SK-N-SH (cell line): ENCODE measurements around the gene SYNJ2. TPM values are rescaled to one million over a fixed set of nuclear protein-coding genes. Genes with fewer than 3 reads are reported as not detected.

Experiments used
- CTCF ChIA-PET: fragments of 300-600, 350-600 bp; formaldehyde crosslinking; extraction: SDS; loops from one replicate; lab custom pipeline; 2021; lab: Yijun Ruan, JAX
- POLR2A ChIA-PET: fragments of 350-600 bp; sonication (Branson Sonifier 250); formaldehyde crosslinking; extraction: SDS; loops from one replicate; lab custom pipeline; 2020; ENCODE audit warnings: antibody characterized with exemption, inconsistent platforms; lab: Yijun Ruan, JAX
- DNase-seq: peaks from one replicate; pipeline ENCODE4 v3.0.0; 2012
- H2AFZ ChIP-seq: fragments of 200-600 bp; sonication (generic); 2 replicates; pipeline ENCODE4 v1.8.1; 2016; ENCODE audit warnings: antibody characterized with exemption, mild to moderate bottlenecking, low read depth
- H3F3A ChIP-seq: fragments of 200-600 bp; sonication (generic); replicated peaks from 2 replicates; pipeline ENCODE3; 2016; ENCODE audit warnings: antibody characterized with exemption, mild to moderate bottlenecking; ENCODE audit not compliant: insufficient read depth
- H3K27ac ChIP-seq, 2 experiments: fragments of 200-500 bp in 1 of 2; fragments of 200-600 bp in 1 of 2; sonication (Bioruptor generic) in 1 of 2; sonication (generic), shearing (Covaris generic) in 1 of 2; 2 replicates each; pipeline versions ENCODE4 v1.5.1 to v1.6.1; 2014 to 2016; ENCODE audit warnings: low read depth in 2 of 2, inconsistent platforms in 1 of 2, low read length in 1 of 2, mild to moderate bottlenecking in 1 of 2, mixed read lengths in 1 of 2
- H3K27me3 ChIP-seq: fragments of 200-600 bp; sonication (generic), shearing (Covaris generic); 2 replicates; pipeline ENCODE4 v1.6.1; 2016; ENCODE audit warnings: mixed run types; ENCODE audit not compliant: insufficient read depth
- H3K36me3 ChIP-seq, 2 experiments: fragments of 200-500 bp in 1 of 2; fragments of 200-600 bp in 1 of 2; sonication (Bioruptor generic) in 1 of 2; sonication (generic) in 1 of 2; replicated peaks in 1 of 2; 2 replicates each; pipeline versions ENCODE3 to v1.5.1; 2014 to 2016; ENCODE audit warnings: low read length in 1 of 2, mild to moderate bottlenecking in 1 of 2; ENCODE audit not compliant: insufficient read depth in 2 of 2, control insufficient read depth in 1 of 2
- H3K4me1 ChIP-seq, 2 experiments: fragments of 200-500 bp in 1 of 2; fragments of 200-600 bp in 1 of 2; sonication (Bioruptor generic) in 1 of 2; sonication (generic), shearing (Covaris generic) in 1 of 2; 2 replicates each; pipeline versions ENCODE4 v1.5.1 to v1.6.1; 2014 to 2016; ENCODE audit warnings: low read depth in 1 of 2, low read length in 1 of 2, mixed run types in 1 of 2; ENCODE audit not compliant: insufficient read depth in 2 of 2, control insufficient read depth in 1 of 2
- H3K4me2 ChIP-seq: fragments of 200-600 bp; sonication (generic), shearing (Covaris generic); 2 replicates; pipeline ENCODE4 v1.6.1; 2017; ENCODE audit warnings: mixed run types
- H3K4me3 ChIP-seq, 2 experiments: fragments of 200-500 bp in 1 of 2; fragments of 200-600 bp in 1 of 2; sonication (Bioruptor generic) in 1 of 2; sonication (generic), shearing (Covaris generic) in 1 of 2; 2 replicates each; pipeline versions ENCODE4 v1.5.1 to v1.8.1; 2014 to 2016; ENCODE audit warnings: low read depth in 2 of 2, inconsistent platforms in 1 of 2, low read length in 1 of 2, mild to moderate bottlenecking in 1 of 2, mixed read lengths in 1 of 2, moderate library complexity in 1 of 2
- H3K79me2 ChIP-seq: fragments of 200-600 bp; sonication (generic); 2 replicates; pipeline ENCODE4 v1.8.1; 2017; ENCODE audit warnings: mild to moderate bottlenecking; ENCODE audit not compliant: insufficient read depth
- H3K9ac ChIP-seq: fragments of 200-600 bp; sonication (generic); 2 replicates; pipeline ENCODE4 v1.6.1; 2017; ENCODE audit warnings: mixed run types
- H3K9me2 ChIP-seq: fragments of 200-600 bp; sonication (generic); 2 replicates; pipeline ENCODE4 v1.6.1; 2017; ENCODE audit warnings: mixed run types
- H3K9me3 ChIP-seq: fragments of 200-600 bp; sonication (generic); 2 replicates; pipeline ENCODE4 v1.6.1; 2017; ENCODE audit warnings: mixed run types, mild to moderate bottlenecking, moderate library complexity
- H4K20me1 ChIP-seq: fragments of 200-600 bp; sonication (generic); 2 replicates; pipeline ENCODE4 v1.6.1; 2017; ENCODE audit warnings: mild to moderate bottlenecking, mixed run types; ENCODE audit not compliant: insufficient read depth
- CHD2 ChIP-seq: fragments of 150-350 bp; IDR thresholded peaks from 2 replicates; pipeline ENCODE4 v1.6.1; 2018; ENCODE audit warnings: low read length; ENCODE audit not compliant: partially characterized antibody
- EZH2phosphoT487 ChIP-seq: fragments of 200-600 bp; sonication (generic); IDR thresholded peaks from 2 replicates; pipeline ENCODE4 v1.6.1; 2017; ENCODE audit warnings: low read depth, mixed run types, mild to moderate bottlenecking, antibody characterized with exemption, moderate library complexity, borderline replicate concordance
- GABPA ChIP-seq: IDR thresholded peaks from 2 replicates; pipeline ENCODE4 v1.4.0; 2012; ENCODE audit warnings: low read depth, mild to moderate bottlenecking
- GATA2 ChIP-seq: sonication (generic); formaldehyde crosslinking; IDR thresholded peaks from 2 replicates; pipeline ENCODE4 v1.5.0; 2020; ENCODE audit warnings: mild to moderate bottlenecking, missing genetic modification reagents
- IRF3 ChIP-seq: fragments of 150-350 bp; IDR thresholded peaks from 2 replicates; pipeline ENCODE4 v1.6.1; 2016; ENCODE audit warnings: mild to moderate bottlenecking, low read depth, low read length
- MAX ChIP-seq: IDR thresholded peaks from 2 replicates; pipeline ENCODE4 v1.4.0; 2012; ENCODE audit warnings: low read depth
- MEF2A ChIP-seq: IDR thresholded peaks from 2 replicates; pipeline ENCODE4 v1.4.0; 2012; ENCODE audit warnings: low read depth, borderline replicate concordance
- MXI1 ChIP-seq: IDR thresholded peaks from 2 replicates; pipeline ENCODE4 v1.6.1; 2012; ENCODE audit warnings: mild to moderate bottlenecking, low read depth, low read length, improper control_type of control experiment
- NFIC ChIP-seq: IDR thresholded peaks from 2 replicates; pipeline ENCODE4 v1.4.0; 2012; ENCODE audit warnings: borderline replicate concordance
- NRF1 ChIP-seq: IDR thresholded peaks from 2 replicates; pipeline ENCODE4 v1.6.1; 2012; ENCODE audit warnings: low read depth, mild to moderate bottlenecking, low read length
- POLR2AphosphoS5 ChIP-seq: IDR thresholded peaks from 2 replicates; pipeline ENCODE4 v1.6.1; 2012; ENCODE audit warnings: low read depth, low read length
- RCOR1 ChIP-seq: fragments of 150-350 bp; IDR thresholded peaks from 2 replicates; pipeline ENCODE4 v1.6.1; 2017; ENCODE audit warnings: antibody characterized with exemption, low read length
- RFX5 ChIP-seq: IDR thresholded peaks from 2 replicates; pipeline ENCODE4 v1.6.1; 2012; ENCODE audit warnings: mild to moderate bottlenecking, improper control_type of control experiment, low read length
- SMC3 ChIP-seq: IDR thresholded peaks from 2 replicates; pipeline ENCODE4 v1.6.1; 2012; ENCODE audit warnings: low read depth, low read length, improper control_type of control experiment
- TEAD4 ChIP-seq: IDR thresholded peaks from 2 replicates; pipeline ENCODE4 v1.4.0; 2012; ENCODE audit warnings: mild to moderate bottlenecking, borderline replicate concordance; ENCODE audit not compliant: insufficient read depth
- USF2 ChIP-seq: fragments of 150-350 bp; IDR thresholded peaks from 2 replicates; pipeline ENCODE4 v1.6.1; 2017; ENCODE audit warnings: antibody characterized with exemption, low read length, low read depth, borderline replicate concordance
- YY1 ChIP-seq: IDR thresholded peaks from 2 replicates; pipeline ENCODE4 v1.4.0; 2012; ENCODE audit warnings: low read depth, mild to moderate bottlenecking
- WGBS: methylation state at CpG from one replicate; pipeline ENCODE4 v1.1.6; 2017; ENCODE audit warnings: low lambda C conversion rate; 5-methylcytosine and 5-hydroxymethylcytosine counted together
- polyA plus RNA-seq, 3 experiments: library from polyadenylated mRNA; depleted of rRNA; stranded (reverse); fragments of >200 nt; gene quantifications; 2 replicates each; pipeline ENCODE4 v1.2.3, GENCODE V29; 2012

SYNJ2 gene
- polyA plus RNA-seq, 1 of the 3 experiments (the other 2 are of a cell fraction): 40.0 TPM

- Histone ChIP-seq H3K27me3 (no peaks in the 10 kb centered on the region), H3K27ac (no peak overlapping the region), H3K36me3 (no peaks in the 10 kb centered on the region), H3F3A (peaks cover 23% of the 10 kb centered on the region), H3K9ac (no peak overlapping the region), H3K9me2 (no peaks in the 10 kb centered on the region), H2AFZ (no peak overlapping the region), H3K4me1 (peaks cover 0 to 2% of the 10 kb centered on the region in 2 experiments; a peak in 1 of 4 replicates), H3K4me2 (no peak overlapping the region), H3K79me2 (peaks cover 14% of the 10 kb centered on the region), H3K9me3 (no peaks in the 10 kb centered on the region), H4K20me1 (no peaks in the 10 kb centered on the region), H3K4me3 (no peak overlapping the region)
- CTCF ChIA-PET: interaction anchor here (1.1 kb wide), 2 partner anchors 11 to 94 kb away, joined by 4 read pairs; no protein-coding TSS in a partner anchor
- TF ChIP-seq SMC3 (no peak), MAX (no peak), GATA2 (CRISPR knock-in tag) (no peak), RCOR1 (no peak), MEF2A (no peak), POLR2AphosphoS5 (no peak), NRF1 (no peak), NFIC (no peak), MXI1 (no peak), RFX5 (no peak), USF2 (no peak), EZH2phosphoT487 (no peak), TEAD4 (no peak), YY1 (no peak), IRF3 (no peak), CHD2 (no peak), GABPA (no peak)
- 89% methylated on average over 15 of the region's 16 CpGs for WGBS
- POLR2A ChIA-PET: no interaction called here
- no peak for DNase-seq
Observed at GRCh38 chr6:157978021-157978783, 3.5 kb upstream of the SYNJ2 start.
